Right lobe of liver (tissue), 6 donors: ENCODE data around the gene ATF4. TPM values are rescaled to one million over a fixed set of nuclear protein-coding genes. Genes with fewer than 3 reads are reported as not detected.

Experiments
- ATAC-seq, 4 donors: fragments of 200-7000 bp; cut with Tn5 transposase; one replicate each; pipeline ENCODE4 v1.9.1; 2020; ENCODE audit warnings: mild to moderate bottlenecking in 4 of 4, moderate library complexity in 4 of 4
- DNase-seq, 3 donors: peaks; one replicate each; pipeline ENCODE4 v3.0.0-alpha.2; 2020
- H3K27ac ChIP-seq, 3 donors: fragments of 200-600 bp; one replicate each; pipeline ENCODE4 v1.8.0; 2022
- H3K27me3 ChIP-seq, 2 donors: fragments of 200-600 bp; one replicate each; pipeline ENCODE4 v1.8.0; 2022
- H3K36me3 ChIP-seq, 4 donors: fragments of 200-600 bp; sonication (generic) in 1 of 4; one replicate each; pipeline versions ENCODE4 v1.5.1 to v1.8.0; 2017 to 2022; ENCODE audit warnings: control low read depth in 1 of 4
- H3K4me1 ChIP-seq, 4 donors: fragments of 200-600 bp; sonication (generic) in 1 of 4; one replicate each; pipeline versions ENCODE4 v1.5.1 to v1.8.0; 2017 to 2022; ENCODE audit warnings: control low read depth in 1 of 4
- H3K4me3 ChIP-seq, 3 donors: fragments of 200-600 bp; one replicate each; pipeline ENCODE4 v1.8.0; 2022
- H3K9me3 ChIP-seq, 4 donors: fragments of 200-600 bp; sonication (generic) in 1 of 4; one replicate each; pipeline versions ENCODE4 v1.5.1 to v1.8.0; 2017 to 2022; ENCODE audit warnings: control low read depth in 1 of 4
- POLR2A ChIP-seq: fragments of 450-650 bp; IDR thresholded peaks from one replicate; pipeline ENCODE4 v1.6.1; 2017; ENCODE audit warnings: antibody characterized with exemption, mild to moderate bottlenecking
- WGBS: methylation state at CpG from one replicate; pipeline ENCODE4 v1.1.6; 2018; ENCODE audit warnings: low coverage, low lambda C conversion rate; ENCODE audit not compliant: insufficient coverage; ENCODE audit errors: missing lambda C conversion rate; 5-methylcytosine and 5-hydroxymethylcytosine counted together
- intact Hi-C, 2 donors: fragments of 100-400 bp; cut with DNase I; formaldehyde crosslinking; loops; one replicate each; pipeline versions ENCODE4 v1.11.2 to v1.14.1; 2022
- total RNA-seq, 6 experiments: library from RNA; depleted of rRNA in 2 of 6; stranded (reverse); fragments of >200 nt in 2 of 6; fragmentation: NEBNext Ultra II Directional in 3 of 6; extraction: Animal tissue kit (Norgen Biotek cat#: 25700) in 3 of 6; gene quantifications; one replicate each; pipeline versions ENCODE4 v1.1.0 to v1.2.4, GENCODE V29; 2016 to 2023
- TF ChIP-seq, protein P1 (sequence below), 4 donors: fragments of 200-600 bp in 3 of 4; fragments of 450-650 bp in 1 of 4; IDR thresholded peaks; one replicate each; pipeline versions ENCODE4 v1.5.1 to v1.8.0; 2016 to 2022; ENCODE audit warnings: antibody characterized with exemption in 4 of 4, mild to moderate bottlenecking in 2 of 4
- donor health status: DM: no; HTN: yes; CAD: no.
- donor health status: DM: no; HTN: no; CAD: no.
- donor health status: DM: no; HTN: no; CAD: no.
- donor health status: DM: no; HTN: yes; CAD: no.
- donor health status: DM: no; HTN: yes; CAD: no.

ATF4 gene
- total RNA-seq, 6 experiments from 2014 or later = 114 to 187 (median 157) TPM

- ATAC-seq (no peak), DNase-seq (no peak)
- no peak overlapping the region for H3K27ac ChIP-seq
- H3K4me3 ChIP-seq = no peak overlapping the region
- H3K36me3 ChIP-seq = no peaks in the 10 kb centered on the region
- no peaks in the 10 kb centered on the region for H3K27me3 ChIP-seq
- H3K9me3 ChIP-seq = no peaks in the 10 kb centered on the region
- TF ChIP-seq POLR2A = no peak
- TF ChIP-seq, protein P1, sequence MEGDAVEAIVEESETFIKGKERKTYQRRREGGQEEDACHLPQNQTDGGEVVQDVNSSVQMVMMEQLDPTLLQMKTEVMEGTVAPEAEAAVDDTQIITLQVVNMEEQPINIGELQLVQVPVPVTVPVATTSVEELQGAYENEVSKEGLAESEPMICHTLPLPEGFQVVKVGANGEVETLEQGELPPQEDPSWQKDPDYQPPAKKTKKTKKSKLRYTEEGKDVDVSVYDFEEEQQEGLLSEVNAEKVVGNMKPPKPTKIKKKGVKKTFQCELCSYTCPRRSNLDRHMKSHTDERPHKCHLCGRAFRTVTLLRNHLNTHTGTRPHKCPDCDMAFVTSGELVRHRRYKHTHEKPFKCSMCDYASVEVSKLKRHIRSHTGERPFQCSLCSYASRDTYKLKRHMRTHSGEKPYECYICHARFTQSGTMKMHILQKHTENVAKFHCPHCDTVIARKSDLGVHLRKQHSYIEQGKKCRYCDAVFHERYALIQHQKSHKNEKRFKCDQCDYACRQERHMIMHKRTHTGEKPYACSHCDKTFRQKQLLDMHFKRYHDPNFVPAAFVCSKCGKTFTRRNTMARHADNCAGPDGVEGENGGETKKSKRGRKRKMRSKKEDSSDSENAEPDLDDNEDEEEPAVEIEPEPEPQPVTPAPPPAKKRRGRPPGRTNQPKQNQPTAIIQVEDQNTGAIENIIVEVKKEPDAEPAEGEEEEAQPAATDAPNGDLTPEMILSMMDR (IDR thresholded peaks at IDR 0.05) = no peak
- intact Hi-C loops = no loop called here
- WGBS = 60% methylated on average over 4 of the region's 7 CpGs
- no peaks in the 10 kb centered on the region for H3K4me1 ChIP-seq
These were observed 43.4 kb downstream of the ATF4 start for GRCh38 chr22:39563571-39564428.

- Histone ChIP-seq H3K27me3 (no peaks in the 10 kb centered on the region), H3K4me3 (no peak overlapping the region), H3K4me1 (no peaks in the 10 kb centered on the region), H3K36me3 (no peaks in the 10 kb centered on the region), H3K27ac (no peak overlapping the region), H3K9me3 (no peaks in the 10 kb centered on the region)
- DNase-seq (no peak), ATAC-seq (no peak)
- intact Hi-C loops = no loop called here
- no peak for TF ChIP-seq POLR2A
- TF ChIP-seq, protein P1 (IDR thresholded peaks at IDR 0.05) = no peak
- WGBS = 93% methylated on average over 5 of the region's 5 CpGs
These were observed 45.1 kb downstream of the ATF4 start for GRCh38 chr22:39565414-39565944.

DNA sequence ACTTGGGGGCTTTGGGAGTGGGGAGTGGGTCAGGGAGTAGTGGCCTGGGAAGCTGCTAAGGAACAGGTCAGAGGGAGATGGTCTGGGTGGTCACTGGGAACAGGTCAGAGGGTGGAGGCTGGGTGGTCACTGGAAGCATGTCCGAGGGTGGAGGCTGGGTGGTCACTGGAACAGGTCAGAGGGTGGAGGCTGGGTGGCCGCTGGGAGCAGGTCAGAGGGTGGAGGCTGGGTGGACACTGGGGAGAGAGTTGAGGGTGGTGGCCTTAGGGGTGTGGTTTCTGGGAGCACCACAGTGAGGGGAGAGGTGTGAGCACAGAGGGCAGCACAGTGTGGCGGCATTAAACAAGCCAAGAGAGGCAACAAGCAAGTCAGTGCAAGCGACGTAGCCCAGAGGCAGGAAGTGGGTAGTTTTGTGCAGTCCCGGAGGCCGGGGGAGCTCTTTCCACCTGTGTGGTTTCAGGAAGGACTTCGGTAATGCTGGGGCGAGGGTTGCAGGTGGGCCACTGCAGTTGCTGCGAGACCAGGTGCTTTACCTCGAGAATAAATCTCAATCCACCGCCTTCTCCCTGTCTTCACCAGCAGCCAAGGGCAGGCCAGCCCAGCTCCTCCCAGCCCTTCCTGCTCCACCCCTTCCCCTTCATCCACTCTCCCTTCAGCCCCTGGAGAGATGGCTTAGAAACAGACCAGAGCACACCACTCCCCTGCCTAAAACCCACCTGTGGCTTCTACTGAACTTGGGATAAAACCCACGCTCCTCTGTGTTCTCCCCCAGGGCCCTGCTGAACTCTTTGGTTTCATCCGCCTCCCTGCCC is 47.0 kb downstream of the ATF4 start:
- intact Hi-C loops = no loop called here
- ATAC-seq (no peak), DNase-seq (no peak)
- Histone ChIP-seq H3K27ac (no peak overlapping the region), H3K36me3 (no peaks in the 10 kb centered on the region), H3K4me1 (no peaks in the 10 kb centered on the region), H3K27me3 (no peaks in the 10 kb centered on the region), H3K4me3 (no peak overlapping the region), H3K9me3 (no peaks in the 10 kb centered on the region)
- TF ChIP-seq, protein P1 (IDR thresholded peaks at IDR 0.05) = no peak
- TF ChIP-seq POLR2A = no peak
- WGBS = 51% methylated on average over 8 of the region's 14 CpGs

- intact Hi-C loops = no loop called here
- TF ChIP-seq, protein P1 (IDR thresholded peaks at IDR 0.05) = no peak
- no peak for TF ChIP-seq POLR2A
- H3K27ac ChIP-seq = no peak overlapping the region
- no peaks in the 10 kb centered on the region for H3K36me3 ChIP-seq
- H3K4me1 ChIP-seq = no peaks in the 10 kb centered on the region
- DNase-seq (no peak), ATAC-seq (no peak)
- no peak overlapping the region for H3K4me3 ChIP-seq
- H3K27me3 ChIP-seq = no peaks in the 10 kb centered on the region
- H3K9me3 ChIP-seq = no peaks in the 10 kb centered on the region
- WGBS = 49% methylated on average over 5 of the region's 19 CpGs
These were observed 48.1 kb downstream of the ATF4 start for GRCh38 chr22:39568278-39568981.
